Spleen (tissue), 7 donors: ENCODE data around the gene CYP39A1.

Source experiments
- POLR2AphosphoS5 ChIP-seq, 3 donors: sonication (generic); formaldehyde crosslinking; IDR thresholded peaks; one replicate each; pipeline ENCODE4 v1.5.1; 2017; ENCODE audit warnings: antibody characterized with exemption in 3 of 3
- TF ChIP-seq, protein P1 (sequence below), 11 experiments: fragments of 200-600 bp in 7 of 11; fragments of 450-650 bp in 4 of 11; sonication (generic) in 4 of 11; IDR thresholded peaks in 8 of 11; conservative IDR thresholded peaks in 3 of 11; 1 replicate in 7 of 11; 2 replicates in 4 of 11; pipeline versions ENCODE4 v1.4.0 to v1.8.0; 2016 to 2021; ENCODE audit warnings: antibody characterized with exemption in 11 of 11, inconsistent platforms in 4 of 11, mild to moderate bottlenecking in 1 of 11
- donor health status: DM: no; HTN: no; CAD: no; lungs with moderate emphysema.
- donor health status: DM: no; HTN: no; CAD: no.
- donor health status: DM: no; HTN: no; CAD: no.

DNA sequence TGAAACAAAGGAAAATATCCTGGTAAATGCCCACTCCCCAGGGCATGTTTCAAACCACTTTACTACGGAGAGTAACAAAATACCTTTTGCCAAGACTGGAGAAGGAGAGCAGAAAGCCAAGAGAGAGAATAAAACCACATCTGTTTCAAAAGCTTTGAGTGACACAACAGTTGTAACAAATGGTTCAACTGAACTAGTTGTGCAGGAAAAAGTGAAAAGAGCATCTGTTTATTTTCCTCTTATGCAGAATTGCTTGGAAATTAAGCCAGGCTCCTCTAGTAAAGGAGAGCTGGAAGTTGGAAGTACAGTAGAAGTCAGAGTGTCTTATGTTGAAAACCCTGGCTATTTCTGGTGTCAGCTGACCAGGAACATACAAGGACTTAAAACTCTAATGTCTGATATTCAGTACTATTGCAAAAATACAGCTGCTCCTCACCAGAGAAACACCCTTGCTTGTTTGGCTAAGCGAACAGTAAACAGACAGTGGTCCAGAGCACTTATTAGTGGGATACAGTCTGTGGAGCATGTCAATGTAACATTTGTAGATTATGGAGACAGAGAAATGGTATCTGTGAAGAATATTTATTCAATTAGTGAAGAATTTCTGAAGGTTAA is 37.6 kb upstream of the CYP39A1 start:
- no peak for TF ChIP-seq POLR2AphosphoS5 (IDR thresholded peaks at IDR 0.05)
- TF ChIP-seq, protein P1, sequence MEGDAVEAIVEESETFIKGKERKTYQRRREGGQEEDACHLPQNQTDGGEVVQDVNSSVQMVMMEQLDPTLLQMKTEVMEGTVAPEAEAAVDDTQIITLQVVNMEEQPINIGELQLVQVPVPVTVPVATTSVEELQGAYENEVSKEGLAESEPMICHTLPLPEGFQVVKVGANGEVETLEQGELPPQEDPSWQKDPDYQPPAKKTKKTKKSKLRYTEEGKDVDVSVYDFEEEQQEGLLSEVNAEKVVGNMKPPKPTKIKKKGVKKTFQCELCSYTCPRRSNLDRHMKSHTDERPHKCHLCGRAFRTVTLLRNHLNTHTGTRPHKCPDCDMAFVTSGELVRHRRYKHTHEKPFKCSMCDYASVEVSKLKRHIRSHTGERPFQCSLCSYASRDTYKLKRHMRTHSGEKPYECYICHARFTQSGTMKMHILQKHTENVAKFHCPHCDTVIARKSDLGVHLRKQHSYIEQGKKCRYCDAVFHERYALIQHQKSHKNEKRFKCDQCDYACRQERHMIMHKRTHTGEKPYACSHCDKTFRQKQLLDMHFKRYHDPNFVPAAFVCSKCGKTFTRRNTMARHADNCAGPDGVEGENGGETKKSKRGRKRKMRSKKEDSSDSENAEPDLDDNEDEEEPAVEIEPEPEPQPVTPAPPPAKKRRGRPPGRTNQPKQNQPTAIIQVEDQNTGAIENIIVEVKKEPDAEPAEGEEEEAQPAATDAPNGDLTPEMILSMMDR (IDR thresholded peaks at IDR 0.05 in 8 of 11, conservative IDR thresholded peaks at IDR 0.05 in 3 of 11) = no peak
